DMS79 (cell line): ENCODE measurements around the gene SLITRK4.

Experiments
- DNase-seq: peaks from one replicate; lab custom pipeline; 2025; lab: John Stamatoyannopoulos, UW

SLITRK4 gene

GRCh38 chrX:143635915-143636314, at the start of gene SLITRK4:
SLITRK4 (minus strand) TSS chrX:143636101; CDS start chrX:143631108, 4,993 bp downstream.
- no peak for DNase-seq

GRCh38 chrX:143683486-143683885, 47.6 kb upstream of the SLITRK4 start:
- no peak for DNase-seq

- DNase-seq, result no peak
Measured at GRCh38 chrX:143674926-143675325, 39.0 kb upstream of the SLITRK4 start.

- DNase-seq, result no peak
Measured at GRCh38 chrX:143669395-143669794, 33.5 kb upstream of the SLITRK4 start.

- no peak for DNase-seq
Measured at GRCh38 chrX:143664302-143664701, 28.4 kb upstream of the SLITRK4 start.

- no peak for DNase-seq
Measured at GRCh38 chrX:143663755-143664154, 27.9 kb upstream of the SLITRK4 start.

- no peak for DNase-seq
Measured at GRCh38 chrX:143661286-143661685, 25.4 kb upstream of the SLITRK4 start.

- DNase-seq, result no peak
Measured at GRCh38 chrX:143648705-143649104, 12.8 kb upstream of the SLITRK4 start.

- no peak for DNase-seq
Measured at GRCh38 chrX:143642426-143642825, 6.5 kb upstream of the SLITRK4 start.

GRCh38 chrX:143636831-143637230, 930 bp upstream of the SLITRK4 start:
- no peak for DNase-seq

- no peak for DNase-seq
Measured at GRCh38 chrX:143634663-143635455, 1.0 kb downstream of the SLITRK4 start.

- no peak for DNase-seq
Measured at GRCh38 chrX:143634309-143634662, 1.6 kb downstream of the SLITRK4 start.

- no peak for DNase-seq
Measured at GRCh38 chrX:143633461-143634308, 2.2 kb downstream of the SLITRK4 start.

GRCh38 chrX:143632625-143633410, 3.1 kb downstream of the SLITRK4 start:
- no peak for DNase-seq

GRCh38 chrX:143623657-143624056, 12.2 kb downstream of the SLITRK4 start:
- no peak for DNase-seq

GRCh38 chrX:143621276-143621675, 14.6 kb downstream of the SLITRK4 start:
- no peak for DNase-seq

GRCh38 chrX:143615851-143616250, 20.1 kb downstream of the SLITRK4 start:
- DNase-seq, result no peak

GRCh38 chrX:143601809-143602208, 34.1 kb downstream of the SLITRK4 start:
- DNase-seq, result no peak

- no peak for DNase-seq
Measured at GRCh38 chrX:143581240-143581639, 54.7 kb downstream of the SLITRK4 start.

GRCh38 chrX:143580266-143580665, 55.6 kb downstream of the SLITRK4 start:
- no peak for DNase-seq
